ENCODE data around the gene ACYP2. TPM values are rescaled to one million over a fixed set of nuclear protein-coding genes. Genes with fewer than 3 reads are reported as not detected.
"Not testable (repeated sequence)": the region's sequence is repeated elsewhere in the genome, so short reads cannot be mapped to it uniquely, and the experiment has no call there.

Gene ACYP2
- total RNA-seq, 6 donors from 2014 or later, result 8.9 to 15.7 (median 14.8) TPM

GRCh38 chr2:54086157-54086556, 29.3 kb upstream of the ACYP2 start:
- 87 to 93% methylated on average over 1 to 2 of the region's 2 CpGs for WGBS, 2 donors
- Histone ChIP-seq H3K4me3 (no peak overlapping the region), H3K27me3 (no peaks in the 10 kb centered on the region), H3K4me1 (peaks cover 0 to 7% (median 0%) of the 10 kb centered on the region in 4 donors), H3K9me3 (no peaks in the 10 kb centered on the region), H3K36me3 (no peaks in the 10 kb centered on the region), H3K27ac (no peak overlapping the region)
- DNase-seq (no peak), ATAC-seq (ENCODE audit: low FRiP score in 2 of 2) (no peak)
- TF ChIP-seq POLR2AphosphoS5 (IDR thresholded peaks at IDR 0.05) (no peak), POLR2A (IDR thresholded peaks at IDR 0.05) (no peak), CTCF (IDR thresholded peaks at IDR 0.05) (no peak), EP300 (IDR thresholded peaks at IDR 0.05) (no peak)

DNA sequence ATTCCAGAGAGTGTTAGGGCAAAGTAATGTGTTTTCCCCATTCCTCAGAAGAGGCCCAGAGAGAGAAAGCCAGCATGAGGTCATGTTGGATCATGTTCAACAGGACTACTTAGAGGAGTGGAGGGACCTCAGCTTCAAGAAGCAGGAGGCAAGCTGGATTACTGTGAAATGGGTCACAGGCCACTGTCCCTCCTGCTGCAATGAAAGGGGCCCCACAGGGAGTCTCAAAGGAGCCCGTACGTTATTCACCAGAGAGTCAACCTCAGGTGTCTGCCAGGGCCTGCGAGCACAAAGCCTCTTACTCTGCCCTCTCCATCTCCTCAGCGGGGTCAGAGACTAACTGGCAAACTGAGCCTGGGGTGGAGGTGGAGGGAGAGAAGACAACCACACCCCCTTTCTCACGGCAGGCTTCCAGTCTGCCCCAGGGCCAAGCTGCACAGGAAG, 27.2 kb upstream of the ACYP2 start:
- 78 to 80% methylated on average over 5 of the region's 5 CpGs for WGBS, 2 donors
- no peak for TF ChIP-seq POLR2A (IDR thresholded peaks at IDR 0.05)
- TF ChIP-seq EP300 (IDR thresholded peaks at IDR 0.05), result no peak
- no peak for TF ChIP-seq CTCF (IDR thresholded peaks at IDR 0.05)
- no peak for TF ChIP-seq POLR2AphosphoS5 (IDR thresholded peaks at IDR 0.05)
- Histone ChIP-seq H3K4me1 (peaks cover 0 to 7% (median 0%) of the 10 kb centered on the region in 4 donors), H3K27me3 (no peaks in the 10 kb centered on the region), H3K36me3 (no peaks in the 10 kb centered on the region), H3K27ac (no peak overlapping the region), H3K4me3 (no peak overlapping the region), H3K9me3 (no peaks in the 10 kb centered on the region)
- DNase-seq (no peak), ATAC-seq (ENCODE audit: low FRiP score in 2 of 2) (peak in 1 of 2 donors; percentile 74)

- WGBS, 2 donors, result 74 to 87% methylated on average over 2 of the region's 2 CpGs
- no peaks in the 10 kb centered on the region for H3K27me3 ChIP-seq
- no peak overlapping the region for H3K4me3 ChIP-seq
- no peak overlapping the region for H3K27ac ChIP-seq
- H3K36me3 ChIP-seq, result no peaks in the 10 kb centered on the region
- H3K4me1 ChIP-seq, result peaks cover 0 to 10% (median 0%) of the 10 kb centered on the region in 4 donors
- DNase-seq (no peak), ATAC-seq (ENCODE audit: low FRiP score in 2 of 2) (no peak)
- no peaks in the 10 kb centered on the region for H3K9me3 ChIP-seq
- TF ChIP-seq POLR2AphosphoS5 (IDR thresholded peaks at IDR 0.05) (no peak), CTCF (IDR thresholded peaks at IDR 0.05) (no peak), EP300 (IDR thresholded peaks at IDR 0.05) (no peak), POLR2A (IDR thresholded peaks at IDR 0.05) (no peak)
These were observed 26.7 kb upstream of the ACYP2 start for GRCh38 chr2:54088719-54089118.

DNA sequence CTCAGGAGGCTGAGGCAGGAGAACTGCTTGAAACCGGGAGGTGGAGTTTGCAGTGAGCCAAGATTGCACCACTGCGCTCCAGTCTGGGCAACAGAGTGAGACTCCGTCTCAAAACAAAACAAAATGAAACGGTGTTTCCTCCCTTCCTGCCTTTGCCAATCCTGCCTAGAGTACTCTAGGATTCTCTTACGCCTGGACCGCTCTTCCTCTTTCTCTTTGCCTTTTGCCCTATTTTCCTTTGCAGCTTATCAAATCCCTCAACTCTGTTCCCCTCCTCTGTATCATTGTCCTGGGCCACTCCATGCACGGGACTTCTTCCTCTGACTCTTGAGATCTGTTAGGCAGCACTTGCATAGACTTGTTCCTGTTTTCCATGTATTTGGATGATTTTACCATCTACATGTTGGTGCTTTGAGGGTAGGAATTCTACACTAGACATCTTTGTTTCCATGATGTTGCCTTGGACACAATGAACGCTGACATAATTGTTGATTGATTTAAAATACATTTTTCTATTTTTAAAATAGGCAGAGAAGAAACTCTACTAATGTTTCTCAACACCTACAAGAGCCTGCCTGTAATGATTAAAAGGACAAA, 24.8 kb upstream of the ACYP2 start:
- Histone ChIP-seq H3K9me3 (no peaks in the 10 kb centered on the region), H3K4me1 (peaks cover 0 to 10% (median 0%) of the 10 kb centered on the region in 4 donors), H3K4me3 (no peak overlapping the region), H3K27me3 (no peaks in the 10 kb centered on the region), H3K36me3 (no peaks in the 10 kb centered on the region), H3K27ac (no peak overlapping the region)
- DNase-seq (no peak), ATAC-seq (ENCODE audit: low FRiP score in 2 of 2) (peak in 1 of 2 donors; percentile 26)
- TF ChIP-seq POLR2AphosphoS5 (IDR thresholded peaks at IDR 0.05) (no peak), POLR2A (IDR thresholded peaks at IDR 0.05) (no peak), EP300 (IDR thresholded peaks at IDR 0.05) (no peak), CTCF (IDR thresholded peaks at IDR 0.05) (no peak)
- 68 to 69% methylated on average over 8 of the region's 8 CpGs for WGBS, 2 donors

DNA sequence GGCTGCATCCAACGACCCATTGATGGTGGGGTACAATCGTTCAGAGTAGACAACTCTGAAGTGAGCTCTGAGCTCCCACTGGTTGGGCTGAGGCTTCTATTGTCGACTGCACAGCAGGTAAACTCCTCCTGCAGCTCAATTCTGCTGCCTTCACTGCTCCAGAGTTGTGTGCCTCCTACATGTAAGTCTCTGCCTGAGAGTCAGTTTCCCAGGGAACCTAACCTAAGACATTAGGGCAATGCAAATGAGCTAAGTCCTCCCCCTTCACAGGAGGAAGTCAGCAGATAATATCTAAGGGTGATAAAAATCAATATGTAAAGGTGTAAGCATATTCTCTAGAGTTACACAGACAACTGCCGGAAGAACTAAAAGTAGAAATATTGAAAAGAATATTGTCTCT, 22.5 kb upstream of the ACYP2 start:
- Histone ChIP-seq H3K4me3 (no peak overlapping the region), H3K36me3 (no peaks in the 10 kb centered on the region), H3K27me3 (no peaks in the 10 kb centered on the region), H3K9me3 (no peaks in the 10 kb centered on the region), H3K4me1 (peaks cover 0 to 7% (median 0%) of the 10 kb centered on the region in 4 donors), H3K27ac (no peak overlapping the region)
- TF ChIP-seq POLR2AphosphoS5 (IDR thresholded peaks at IDR 0.05), result no peak
- no peak for TF ChIP-seq CTCF (IDR thresholded peaks at IDR 0.05)
- no peak for TF ChIP-seq POLR2A (IDR thresholded peaks at IDR 0.05)
- TF ChIP-seq EP300 (IDR thresholded peaks at IDR 0.05), result no peak
- peak in 1 of 2 donors; percentile 46 for ATAC-seq (ENCODE audit: low FRiP score in 2 of 2)
- no peak for DNase-seq
- 73 to 79% methylated on average over 4 of the region's 4 CpGs for WGBS, 2 donors

DNA sequence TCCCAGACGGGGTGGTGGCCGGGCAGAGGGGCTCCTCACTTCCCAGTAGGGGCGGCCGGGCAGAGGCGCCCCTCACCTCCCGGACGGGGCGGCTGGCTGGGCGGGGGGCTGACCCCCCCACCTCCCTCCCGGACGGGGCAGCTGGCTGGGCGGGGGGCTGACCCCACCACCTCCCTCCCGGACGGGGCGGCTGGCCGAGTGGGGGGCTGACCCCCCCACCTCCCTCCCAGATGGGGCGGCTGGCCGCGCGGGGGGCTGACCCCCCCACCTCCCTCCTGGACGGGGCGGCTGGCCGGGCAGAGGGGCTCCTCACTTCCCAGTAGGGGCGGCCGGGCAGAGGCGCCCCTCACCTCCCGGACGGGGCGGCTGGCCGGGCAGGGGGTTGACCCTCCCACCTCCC, 20.0 kb upstream of the ACYP2 start:
- not testable (repeated sequence) for H3K27me3 ChIP-seq; H3K36me3 ChIP-seq; ATAC-seq (ENCODE audit: low FRiP score in 2 of 2); H3K4me3 ChIP-seq; H3K4me1 ChIP-seq; H3K27ac ChIP-seq; H3K9me3 ChIP-seq
- 97 to 98% methylated on average over 4 to 6 of the region's 30 CpGs for WGBS, 2 donors
- peak in 1 of 2 donors; percentile 52 for DNase-seq

- WGBS, 2 donors, result 100% methylated on average over 2 of the region's 26 CpGs; no CpG with 5 or more reads in 1 of the 2 donors
- not testable (repeated sequence) for H3K36me3 ChIP-seq; ATAC-seq (ENCODE audit: low FRiP score in 2 of 2); H3K27ac ChIP-seq; H3K27me3 ChIP-seq; H3K9me3 ChIP-seq; H3K4me3 ChIP-seq
- peaks cover 0 to 13% (median 4%) of the 10 kb centered on the region in 4 donors for H3K4me1 ChIP-seq
- DNase-seq, result peak in 1 of 2 donors; percentile 53
These were observed 19.3 kb upstream of the ACYP2 start for GRCh38 chr2:54096141-54096540.
